ENCODE data around the gene LEFTY1. TPM values are rescaled to one million over a fixed set of nuclear protein-coding genes. Genes with fewer than 3 reads are reported as not detected.

Gene LEFTY1

Small RNA genes lying within 50 kb of the gene (small RNA-seq; reads per million reads assigned to genes)
- not detected for gene AL117348.1 (ENCODE audit: insufficient read depth)

Measured in neuronal stem cell (in vitro differentiated cells).